NCI-H2029 treated with DMSO at 0.1 percent for 48 hours (cell line): ENCODE results near the gene FKBP7.
A peak's percentile ranks its signal among the peaks of the same experiment; 100 is the strongest.
"Not testable (repeated sequence)": the region's sequence is repeated elsewhere in the genome, so short reads cannot be mapped to it uniquely, and the experiment has no call there.

Source experiments
- DNase-seq: peaks from one replicate; lab custom pipeline; 2025; lab: John Stamatoyannopoulos, UW

The FKBP7 gene

DNA sequence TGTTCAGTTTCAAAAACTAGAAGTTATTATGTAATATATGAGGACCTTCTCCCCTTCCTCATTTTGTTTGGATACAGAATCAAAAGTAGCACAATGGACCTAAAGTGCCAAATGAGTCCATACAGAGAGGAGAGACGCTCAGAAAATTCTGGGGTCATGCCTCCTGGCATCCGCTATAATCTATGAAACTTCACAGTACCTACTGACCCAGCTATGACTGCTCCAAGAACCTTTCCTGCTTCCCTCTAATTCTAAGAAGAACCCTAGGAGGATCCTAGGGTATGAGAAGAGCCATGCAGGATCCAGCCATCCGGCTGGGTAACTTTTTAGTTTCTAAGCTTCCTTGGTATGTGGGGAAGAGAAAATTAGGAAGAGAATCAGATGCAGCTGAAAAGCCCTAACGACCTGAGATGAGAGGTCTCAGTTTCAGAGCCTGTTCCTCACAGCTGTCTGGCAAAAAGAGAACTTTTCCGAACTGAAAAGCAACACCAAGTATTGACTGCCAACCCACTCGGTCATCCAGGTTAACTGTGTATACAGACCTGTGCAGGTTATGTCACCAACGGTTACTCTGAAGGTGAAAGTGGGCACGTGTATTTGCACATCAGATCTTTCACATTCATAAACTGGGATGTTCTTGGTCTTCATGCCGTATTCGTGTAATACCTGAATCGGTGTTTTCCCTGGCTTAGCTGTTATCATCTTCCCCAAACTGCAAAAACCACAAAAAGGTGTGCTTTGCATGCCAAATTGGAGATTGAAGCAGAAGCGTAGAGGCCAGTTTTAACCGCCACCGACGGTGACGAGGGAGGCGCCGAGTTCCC, 28.5 kb downstream of the FKBP7 start:
- DNase-seq = peak; percentile 36

DNA sequence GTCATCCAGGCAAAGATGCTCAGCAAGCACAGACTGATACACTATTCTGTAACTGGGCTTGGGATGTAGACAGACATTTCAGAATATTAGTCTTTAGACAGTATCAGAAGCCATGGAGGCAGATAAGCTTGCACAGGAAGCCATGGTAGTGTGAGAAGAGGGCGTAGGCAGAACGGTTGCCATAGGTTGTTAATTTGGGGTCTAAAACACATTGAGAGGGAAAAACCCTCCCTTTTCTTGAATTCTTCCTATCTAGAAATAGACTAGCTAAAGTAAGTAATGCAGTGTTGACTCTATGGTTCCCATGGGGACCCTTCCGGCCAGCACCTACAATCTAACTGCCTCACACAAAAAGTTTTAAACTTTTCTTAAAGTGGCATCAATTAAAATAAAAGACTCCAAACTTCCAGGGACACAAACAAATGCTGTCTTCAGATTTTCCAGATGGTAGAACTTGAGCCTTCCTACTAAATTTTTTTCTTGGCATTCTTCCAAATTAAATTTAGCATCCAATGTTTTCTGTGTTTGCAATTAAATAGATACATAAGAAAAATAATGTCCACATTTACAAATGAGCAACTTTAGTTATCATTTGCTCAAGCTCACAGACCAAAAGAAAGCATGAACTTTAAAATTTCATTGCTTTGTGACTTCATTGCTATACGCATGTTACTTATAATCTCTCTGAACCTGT, 29.3 kb downstream of the FKBP7 start:
- no peak for DNase-seq

DNA sequence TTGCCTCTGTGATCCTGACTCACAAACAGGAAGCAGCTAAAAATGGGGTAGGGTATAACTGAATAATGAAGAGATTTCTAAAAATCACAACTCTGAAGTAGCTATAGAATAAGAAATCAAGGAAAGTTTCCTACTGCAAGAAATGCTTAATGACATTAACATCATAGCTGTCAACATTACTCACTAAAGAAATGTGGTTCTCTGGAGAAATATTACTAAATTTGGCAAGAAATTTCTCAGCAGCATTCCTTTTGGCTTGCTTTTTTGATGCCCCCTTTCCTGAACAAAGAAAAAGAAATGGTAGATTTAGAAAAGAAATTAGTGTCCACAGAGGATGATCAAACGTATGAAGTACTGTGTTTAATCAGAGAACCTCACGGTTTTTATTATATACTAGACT, 37.0 kb downstream of the FKBP7 start:
- no peak for DNase-seq

DNA sequence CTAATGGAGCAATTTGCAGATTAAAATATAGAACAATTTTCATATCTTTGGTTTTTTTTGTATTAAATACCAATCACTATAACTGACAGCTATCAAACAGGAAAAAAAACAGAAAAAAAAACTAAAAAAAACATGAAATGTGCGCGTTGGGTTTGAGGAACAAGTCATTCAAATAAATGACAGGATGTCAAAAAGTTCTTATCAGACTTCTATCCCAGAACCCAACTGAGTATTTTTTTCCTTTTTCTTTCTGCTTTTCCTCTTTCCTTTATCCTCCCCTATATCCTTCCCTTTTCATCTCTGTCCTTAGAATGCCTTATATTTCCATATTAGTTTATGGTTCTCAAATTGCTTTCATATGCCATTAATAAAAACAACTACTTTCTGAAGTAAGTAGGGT, 41.7 kb downstream of the FKBP7 start:
- DNase-seq = no peak

DNA sequence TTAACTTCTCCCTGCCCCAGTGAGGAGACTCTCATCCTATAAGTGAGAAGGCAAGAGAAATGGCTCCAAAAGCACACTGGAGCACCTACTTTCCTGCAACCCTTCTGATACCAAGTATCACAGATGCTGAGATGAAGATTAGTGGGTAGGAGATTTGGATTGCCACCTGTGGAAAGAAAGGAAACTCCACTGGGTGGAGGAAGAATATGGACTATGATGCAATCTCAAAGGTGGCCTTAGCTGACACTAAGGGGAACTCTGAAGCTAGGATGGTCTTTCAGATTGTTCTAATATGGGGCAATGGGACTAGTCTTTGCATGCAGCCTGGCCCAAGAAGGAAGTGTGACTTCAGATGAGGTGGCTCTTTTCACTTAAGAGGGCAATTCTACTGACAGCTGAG, 49.1 kb downstream of the FKBP7 start:
- no peak for DNase-seq

DNA sequence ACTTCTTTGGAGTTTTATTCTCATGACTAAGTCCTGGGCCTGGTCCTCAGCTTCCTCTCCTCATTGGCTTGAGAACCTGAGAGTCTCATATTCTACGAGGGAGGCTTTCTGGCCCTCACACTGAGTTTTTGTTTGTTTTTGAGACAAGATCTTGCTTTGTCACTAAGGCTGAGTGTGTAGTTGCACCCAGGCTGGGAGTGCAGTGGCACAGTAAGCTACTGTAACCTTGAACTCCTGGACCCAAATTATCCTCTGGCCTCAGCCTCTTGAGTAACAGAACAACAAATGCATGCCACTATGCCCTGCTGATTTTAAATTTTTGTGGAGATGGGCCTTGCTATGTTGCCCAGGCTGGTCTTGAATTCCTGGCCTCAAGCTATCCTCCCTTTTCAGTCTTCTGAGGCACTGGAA, 50.0 kb downstream of the FKBP7 start:
- DNase-seq = no peak

DNA sequence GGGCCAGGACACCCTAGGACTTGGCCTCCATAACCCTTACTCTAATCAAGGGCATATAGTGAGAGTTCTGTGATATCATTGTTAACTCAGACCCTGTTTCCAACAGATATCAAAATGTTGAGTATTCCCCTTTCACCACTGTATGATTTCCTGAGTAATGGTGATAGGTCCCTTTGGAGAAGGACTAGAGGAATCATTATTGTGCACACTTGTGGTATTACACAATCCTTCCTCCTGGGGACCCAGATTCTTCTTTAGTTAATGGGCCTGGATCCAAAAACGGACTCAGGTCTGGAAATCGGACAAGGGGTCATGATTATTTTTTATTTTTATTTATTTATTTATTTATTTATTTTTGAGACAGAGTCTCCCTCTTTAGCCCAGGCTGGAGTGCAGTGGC, 50.9 kb downstream of the FKBP7 start:
- DNase-seq = no peak

DNA sequence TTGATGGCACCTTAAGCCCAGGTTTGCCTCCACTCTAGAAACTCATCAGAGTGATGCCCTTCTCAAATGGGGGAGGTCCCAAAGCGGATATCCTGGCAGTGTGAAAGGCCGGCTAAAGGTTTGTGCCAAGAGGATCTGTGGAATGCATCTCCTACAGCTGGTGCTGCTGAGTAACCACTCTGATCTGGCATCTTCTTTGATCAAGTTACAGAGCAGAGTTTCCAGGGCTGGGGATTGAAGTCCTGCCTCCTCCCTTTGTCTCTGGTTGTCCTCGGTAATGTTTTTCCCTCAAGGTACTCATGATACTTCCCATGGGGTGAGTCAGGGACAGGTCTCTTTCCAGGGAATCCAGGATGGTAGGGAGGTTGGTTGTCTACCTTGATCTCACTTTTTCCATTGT, 52.0 kb downstream of the FKBP7 start:
- DNase-seq = no peak

DNA sequence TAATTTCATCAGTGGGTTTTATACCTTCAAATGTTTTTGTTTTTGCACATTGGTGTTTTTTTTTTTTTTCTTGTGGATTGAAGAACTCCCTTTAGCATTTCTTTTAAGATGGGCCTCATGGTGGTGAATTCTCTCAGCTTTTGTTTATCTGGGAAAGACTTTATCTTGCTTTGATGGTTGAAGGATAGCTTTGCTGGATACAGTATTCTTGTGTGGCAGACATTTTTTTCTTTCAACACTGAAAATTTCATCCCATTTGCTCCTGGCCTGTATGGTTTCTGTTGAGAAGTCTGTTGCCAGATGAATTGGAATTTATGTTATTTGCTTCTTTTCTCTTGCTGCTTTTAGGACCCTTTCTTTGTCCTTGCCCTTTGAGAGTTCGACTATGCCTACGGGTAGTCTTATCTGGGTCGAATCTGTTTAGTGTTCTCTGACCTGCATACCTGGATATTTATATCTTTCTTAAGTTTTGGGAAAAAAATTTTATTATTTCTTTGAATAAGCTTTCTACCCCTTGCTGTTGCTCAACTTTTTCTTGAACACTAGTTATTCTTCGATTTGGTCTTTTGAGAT, 53.1 kb downstream of the FKBP7 start:
- DNase-seq = no peak

DNA sequence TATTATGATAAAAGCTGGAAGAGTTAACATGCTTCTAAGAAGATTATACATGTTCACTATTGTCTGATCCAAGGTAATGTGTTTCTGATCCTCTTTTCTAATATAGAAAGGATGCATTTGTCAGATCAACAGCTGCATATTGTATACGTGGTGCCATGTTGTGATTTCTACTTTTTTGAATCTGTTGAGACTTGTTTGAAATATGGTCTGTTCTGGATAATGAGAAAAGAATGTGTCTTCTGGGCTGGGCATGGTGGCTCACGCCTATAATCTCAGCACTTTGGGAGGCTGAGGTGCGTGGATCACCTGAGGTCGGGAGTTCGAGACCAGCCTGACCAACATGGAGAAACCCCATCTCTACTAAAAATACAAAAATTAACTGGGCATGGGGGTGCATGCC, 54.7 kb downstream of the FKBP7 start:
- not testable (repeated sequence) for DNase-seq

DNA sequence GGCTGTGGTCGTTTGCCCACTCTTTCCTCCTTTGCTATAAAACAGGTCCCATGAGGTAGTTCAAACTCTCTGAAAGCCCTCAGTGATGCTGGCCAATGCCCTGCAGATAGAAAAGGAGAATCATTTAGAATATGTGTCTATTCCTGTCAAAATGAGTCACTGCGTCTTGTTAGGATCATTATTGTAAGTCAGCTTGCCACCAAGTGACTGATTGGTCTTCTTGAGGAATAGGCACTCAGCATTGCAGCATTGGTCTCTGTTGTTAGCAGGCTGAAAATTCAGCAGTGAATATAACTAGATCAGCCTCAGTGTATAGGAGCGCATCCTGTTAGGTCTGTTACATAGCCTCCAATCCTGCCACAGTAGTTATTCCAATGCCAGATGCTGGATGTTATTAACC, 56.3 kb downstream of the FKBP7 start:
- no peak for DNase-seq

DNA sequence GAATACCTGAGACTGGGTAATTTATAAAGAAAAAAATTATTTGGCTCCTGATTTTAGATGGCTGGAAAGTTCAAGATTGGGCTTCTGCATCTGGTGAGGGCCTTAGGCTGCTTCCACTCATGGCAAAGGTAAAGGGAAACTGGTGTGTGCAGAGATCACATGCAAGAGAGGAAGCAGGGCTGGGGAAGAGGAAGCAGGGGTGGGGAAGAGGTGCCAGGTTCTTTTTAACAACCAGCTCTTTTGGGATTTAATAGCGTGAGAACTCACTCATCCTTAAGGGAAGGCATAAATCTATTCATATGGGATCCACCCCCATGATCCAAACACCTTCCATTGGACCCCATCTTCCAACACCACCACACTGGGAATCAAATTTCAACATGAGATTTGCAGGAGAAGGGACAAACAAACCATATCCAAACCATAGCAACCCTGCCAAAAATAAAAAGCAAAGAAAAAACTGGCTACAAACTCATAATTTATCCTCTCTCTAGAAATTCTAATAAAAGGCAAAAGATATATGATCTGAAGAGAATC, 57.9 kb downstream of the FKBP7 start:
- DNase-seq = no peak

DNA sequence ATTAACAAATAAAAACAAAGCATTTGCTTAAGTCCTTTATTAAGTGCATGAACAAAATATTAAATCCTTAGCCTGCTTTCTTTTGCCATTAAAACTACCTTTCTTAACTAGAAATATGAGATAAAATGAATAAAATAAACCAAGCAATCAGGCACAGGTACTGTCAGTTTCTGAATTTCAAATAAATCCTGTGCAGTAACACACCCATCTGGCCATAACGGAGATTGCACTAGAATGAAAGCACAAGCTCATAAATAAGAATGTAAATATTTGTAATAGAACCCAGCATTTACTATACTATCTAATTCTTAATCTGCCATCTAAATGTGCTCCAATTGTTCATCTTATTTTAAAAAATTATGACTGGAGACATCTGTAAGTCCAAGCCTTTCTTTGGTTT, 59.3 kb downstream of the FKBP7 start:
- DNase-seq = no peak

DNA sequence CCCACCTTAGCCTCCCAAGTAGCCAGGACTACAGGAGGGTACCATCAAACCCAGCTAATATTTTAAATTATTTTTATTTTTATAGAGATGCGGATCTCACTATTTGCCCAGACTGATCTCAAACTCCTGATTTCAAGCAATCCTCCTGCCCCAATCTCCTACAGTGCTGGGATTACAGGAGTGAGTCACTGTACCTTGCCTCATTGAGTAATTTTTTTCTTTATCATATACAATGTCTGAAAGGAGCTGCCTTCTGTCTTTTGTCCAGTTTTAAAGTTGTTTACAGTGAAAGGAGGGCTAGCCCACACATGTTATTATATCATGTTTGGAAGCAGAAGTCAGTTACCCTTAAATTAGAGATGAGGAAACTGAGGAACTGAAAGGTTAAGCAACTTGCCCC, 60.0 kb downstream of the FKBP7 start:
- DNase-seq = no peak

DNA sequence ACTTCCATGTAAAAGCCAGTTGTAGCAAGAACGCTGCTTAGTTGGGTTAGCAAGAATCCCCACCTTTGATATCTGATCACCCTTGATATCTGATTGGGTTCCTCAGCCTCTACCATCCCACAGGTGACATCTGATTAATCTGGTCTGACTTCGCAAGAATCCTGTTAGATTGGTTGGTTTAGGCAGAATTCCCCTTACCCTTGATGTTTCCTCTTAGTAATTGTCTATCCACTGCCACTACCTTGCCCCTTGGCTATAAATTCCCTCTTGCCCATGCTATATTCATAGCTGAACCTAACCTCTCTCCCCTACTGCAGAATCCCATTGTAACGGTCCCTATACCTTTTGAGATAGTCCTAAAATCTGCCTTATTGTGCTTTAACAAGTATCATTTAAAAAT, 60.5 kb downstream of the FKBP7 start:
- DNase-seq = no peak

DNA sequence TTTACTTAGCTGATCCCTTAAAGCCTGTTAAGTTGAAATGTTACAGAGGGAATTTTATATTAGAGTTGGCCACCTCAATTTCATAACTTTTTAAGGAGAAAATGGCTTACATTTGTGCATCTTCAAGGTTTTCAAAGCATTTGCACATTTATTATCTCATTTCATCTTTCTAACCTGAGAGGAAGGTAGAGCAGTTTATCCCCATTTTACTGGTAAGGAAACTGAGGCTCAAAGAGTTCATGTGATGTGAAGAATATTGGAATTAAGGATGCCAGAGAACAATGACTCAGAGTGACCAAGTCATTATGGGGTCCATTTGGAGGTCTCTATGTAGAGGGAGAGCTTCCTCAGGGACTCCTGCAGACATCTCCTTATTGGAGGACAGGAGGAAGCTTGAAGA, 62.4 kb downstream of the FKBP7 start:
- no peak for DNase-seq

DNA sequence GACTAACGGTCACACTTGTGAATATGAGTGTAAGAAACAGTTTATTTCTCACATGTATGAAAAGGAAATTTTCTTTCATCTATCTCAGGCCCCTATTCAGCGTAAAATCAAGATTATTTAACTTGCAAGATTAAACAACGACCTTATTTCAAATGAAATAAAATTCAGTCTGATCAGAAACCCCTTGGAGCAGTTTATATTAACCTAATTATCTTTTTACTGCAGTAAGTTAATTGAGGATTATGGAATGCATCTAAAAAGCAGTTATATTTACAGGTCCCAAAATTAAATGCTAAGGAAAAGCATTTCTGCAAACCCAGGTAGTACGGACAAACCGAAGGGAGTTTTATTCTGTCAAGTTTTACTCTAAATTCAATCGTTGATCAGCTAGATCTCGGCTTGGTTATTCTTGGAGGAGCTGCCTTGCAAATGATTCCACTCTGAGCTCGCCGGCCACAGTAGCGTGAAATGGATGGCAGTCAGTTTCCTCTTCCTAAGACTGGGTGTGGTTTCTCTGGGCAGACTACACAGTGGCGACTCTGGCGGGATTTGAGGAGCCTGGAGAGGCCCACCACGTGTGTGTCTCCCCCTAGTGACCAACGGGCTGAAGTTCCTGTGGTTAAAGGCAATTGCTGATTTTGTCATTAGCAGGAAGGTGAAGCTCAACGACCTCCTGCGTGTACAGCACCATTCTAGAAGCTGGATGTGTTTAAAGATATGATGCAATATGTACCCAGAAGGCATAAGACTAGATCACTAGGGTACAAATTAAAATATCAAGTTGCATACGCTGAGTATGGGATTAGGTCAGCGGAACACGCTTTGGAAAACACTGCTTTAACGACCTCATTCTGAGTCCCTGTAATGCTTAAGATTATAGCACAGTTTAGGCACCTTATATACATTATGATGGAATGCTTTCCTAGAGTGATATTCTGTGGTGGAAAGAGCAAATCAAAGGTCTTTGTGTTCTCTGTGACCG, 63.8 kb downstream of the FKBP7 start:
- peak; percentile 89 for DNase-seq
